HCT116 (cell line): Measurements from ENCODE around the gene RPL39L. TPM values are rescaled to one million over a fixed set of nuclear protein-coding genes. Genes with fewer than 3 reads are reported as not detected.

Experiments used
- total RNA-seq: library from RNA; stranded (reverse); gene quantifications from one replicate; pipeline ENCODE4 v1.2.1, GENCODE V29; 2021; ENCODE audit not compliant: unreplicated experiment

The RPL39L gene
- total RNA-seq, 1 experiment from 2014 or later = not detected

Other genes with a start within 250 kb of the RPL39L start
- gene ST6GAL1, start 209.0 kb downstream of the RPL39L start, total RNA-seq = 15.6 TPM
- not detected for gene RTP1, start 58.0 kb upstream of the RPL39L start, total RNA-seq
- not detected for gene MASP1, start 152.2 kb upstream of the RPL39L start, total RNA-seq
- not detected for gene RTP4, start 228.9 kb upstream of the RPL39L start, total RNA-seq